NCI-H187 treated with DMSO at 0.1 percent for 48 hours (cell line): ENCODE measurements around the gene CNTFR.

Experiments used
- DNase-seq: peaks from one replicate; lab custom pipeline; 2025; lab: John Stamatoyannopoulos, UW

The CNTFR gene

GRCh38 chr9:34522971-34523797 lies 66.3 kb downstream of the CNTFR start, which contains the start of gene ENHO:
Gene ENHO (minus strand): TSS chr9:34522990. CDS start chr9:34521695, 1,295 bp downstream.
- DNase-seq: no peak

- no peak for DNase-seq
These were observed 67.2 kb downstream of the CNTFR start for GRCh38 chr9:34522091-34522887.

- DNase-seq: no peak
These were observed 68.0 kb downstream of the CNTFR start for GRCh38 chr9:34521406-34522045.

- no peak for DNase-seq
These were observed 68.8 kb downstream of the CNTFR start for GRCh38 chr9:34520505-34521385.

GRCh38 chr9:34520096-34520495 lies 69.4 kb downstream of the CNTFR start:
- no peak for DNase-seq

- no peak for DNase-seq
These were observed 70.1 kb downstream of the CNTFR start for GRCh38 chr9:34519321-34520020.

GRCh38 chr9:34518896-34519295 lies 70.6 kb downstream of the CNTFR start:
- DNase-seq: no peak

GRCh38 chr9:34518110-34518616 lies 71.4 kb downstream of the CNTFR start:
- no peak for DNase-seq

- no peak for DNase-seq
These were observed 72.3 kb downstream of the CNTFR start for GRCh38 chr9:34517185-34517584.

- DNase-seq: no peak
These were observed 73.6 kb downstream of the CNTFR start for GRCh38 chr9:34515959-34516358.

GRCh38 chr9:34514816-34515215 lies 74.7 kb downstream of the CNTFR start:
- DNase-seq: no peak

GRCh38 chr9:34514401-34514800 lies 75.1 kb downstream of the CNTFR start:
- no peak for DNase-seq

- no peak for DNase-seq
These were observed 75.8 kb downstream of the CNTFR start for GRCh38 chr9:34513567-34514214.

GRCh38 chr9:34512131-34513078 lies 77.1 kb downstream of the CNTFR start:
- no peak for DNase-seq

- no peak for DNase-seq
These were observed 78.7 kb downstream of the CNTFR start for GRCh38 chr9:34510497-34511468.

- no peak for DNase-seq
These were observed 80.6 kb downstream of the CNTFR start for GRCh38 chr9:34508951-34509350.

GRCh38 chr9:34508463-34508862 lies 81.1 kb downstream of the CNTFR start:
- DNase-seq: no peak

- no peak for DNase-seq
These were observed 81.6 kb downstream of the CNTFR start for GRCh38 chr9:34507966-34508365.
